ENCODE results near the gene COBL.

The COBL gene

GRCh38 chr7:51189777-51190176 is 126.8 kb downstream of the COBL start:
- DNase-seq (ENCODE audit: low read depth) = no peak

- DNase-seq (ENCODE audit: low read depth) = no peak
Observed at GRCh38 chr7:51188987-51189386, 127.6 kb downstream of the COBL start.

DNA sequence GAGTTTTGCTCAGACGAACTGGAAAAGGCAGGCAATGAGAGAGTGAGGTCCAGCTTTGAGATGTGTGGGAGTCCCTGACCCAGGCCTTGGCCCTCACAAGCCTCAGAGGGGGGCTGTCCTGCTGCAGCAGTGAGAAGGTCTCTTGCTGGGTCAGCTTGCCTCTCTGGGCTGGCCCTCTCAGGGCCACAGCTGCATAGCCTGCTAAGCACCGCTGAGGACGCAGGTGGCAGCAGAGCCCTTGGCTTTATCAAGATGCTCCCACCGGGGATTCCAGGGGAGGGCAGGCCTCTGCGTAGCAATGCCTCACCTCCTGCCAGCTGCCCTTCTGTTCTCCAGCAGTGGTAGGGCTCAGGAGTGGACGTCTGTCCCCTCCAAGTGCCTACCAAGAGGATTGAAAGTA is 128.7 kb downstream of the COBL start:
- no peak for DNase-seq (ENCODE audit: low read depth)

- DNase-seq (ENCODE audit: low read depth) = no peak
Observed at GRCh38 chr7:51186531-51186930, 130.1 kb downstream of the COBL start.

DNA sequence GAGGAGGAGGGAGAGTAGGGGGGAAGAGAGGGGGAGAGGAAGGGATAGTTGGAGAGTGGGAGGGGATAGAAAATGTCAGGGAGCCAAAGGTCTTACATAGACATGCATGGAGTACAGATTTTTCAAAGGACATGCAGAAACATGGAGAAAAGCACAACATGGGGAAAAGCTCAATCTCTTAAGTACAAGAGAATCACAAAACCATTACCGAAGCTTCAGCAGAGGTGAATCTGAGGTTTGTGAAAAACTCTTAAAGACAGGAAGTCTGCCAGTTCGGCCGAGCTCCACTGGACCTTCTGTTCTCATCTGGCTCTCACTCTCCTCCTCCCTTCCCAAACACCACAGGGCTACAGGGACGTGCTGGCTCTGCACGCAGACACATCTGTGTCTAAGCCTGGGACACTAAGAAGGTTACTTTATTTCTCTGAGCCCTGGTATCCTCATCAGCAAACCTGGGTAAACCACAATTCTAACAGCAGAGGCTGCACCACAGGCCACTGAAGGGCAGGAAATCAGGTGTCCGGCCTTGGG is 133.9 kb downstream of the COBL start:
- no peak for DNase-seq (ENCODE audit: low read depth)

- DNase-seq (ENCODE audit: low read depth) = no peak
Observed at GRCh38 chr7:51180092-51180491, 136.5 kb downstream of the COBL start.

GRCh38 chr7:51175992-51176388 is 140.6 kb downstream of the COBL start:
- DNase-seq (ENCODE audit: low read depth) = no peak

DNA sequence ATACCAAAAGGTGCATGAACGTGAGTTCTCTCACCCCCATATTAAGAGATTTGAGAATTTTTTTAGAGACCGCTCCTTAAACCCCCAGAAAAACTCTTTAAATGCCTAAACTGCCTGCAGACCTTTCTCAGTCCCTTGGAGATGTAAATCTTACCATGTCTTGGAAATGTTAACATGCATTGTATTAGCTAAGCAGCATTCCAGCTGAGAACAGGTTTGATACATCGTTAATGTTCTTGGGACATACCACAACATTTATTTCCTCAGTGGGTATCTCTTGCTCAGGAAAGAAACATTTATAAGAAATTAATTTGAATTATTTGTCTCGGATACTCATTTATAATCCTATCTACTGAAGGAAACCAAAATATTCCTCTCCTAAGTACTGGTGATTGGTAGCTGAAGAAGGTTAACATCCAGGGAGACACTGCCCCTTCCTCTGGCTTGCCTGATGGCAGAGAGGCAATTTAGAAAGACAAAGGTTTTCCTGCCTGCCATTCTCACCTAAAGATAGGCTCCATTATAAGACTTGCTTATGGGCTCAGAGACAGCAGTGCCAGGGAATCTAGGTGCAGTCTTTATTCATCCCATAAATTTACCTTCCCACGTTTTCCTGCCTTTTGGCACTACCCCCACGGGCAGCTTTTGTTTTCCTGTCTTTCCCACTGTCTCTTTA is 141.2 kb downstream of the COBL start:
- no peak for DNase-seq (ENCODE audit: low read depth)

- no peak for DNase-seq (ENCODE audit: low read depth)
Observed at GRCh38 chr7:51165337-51165736, 151.3 kb downstream of the COBL start.

GRCh38 chr7:51162724-51163329 is 153.8 kb downstream of the COBL start:
- peak; percentile 64 for DNase-seq (ENCODE audit: low read depth)

- no peak for DNase-seq (ENCODE audit: low read depth)
Observed at GRCh38 chr7:51161937-51162336, 154.7 kb downstream of the COBL start.

GRCh38 chr7:51160990-51161615 is 155.5 kb downstream of the COBL start:
- peak; percentile 35 for DNase-seq (ENCODE audit: low read depth)

- no peak for DNase-seq (ENCODE audit: low read depth)
Observed at GRCh38 chr7:51160411-51160810, 156.2 kb downstream of the COBL start.

DNA sequence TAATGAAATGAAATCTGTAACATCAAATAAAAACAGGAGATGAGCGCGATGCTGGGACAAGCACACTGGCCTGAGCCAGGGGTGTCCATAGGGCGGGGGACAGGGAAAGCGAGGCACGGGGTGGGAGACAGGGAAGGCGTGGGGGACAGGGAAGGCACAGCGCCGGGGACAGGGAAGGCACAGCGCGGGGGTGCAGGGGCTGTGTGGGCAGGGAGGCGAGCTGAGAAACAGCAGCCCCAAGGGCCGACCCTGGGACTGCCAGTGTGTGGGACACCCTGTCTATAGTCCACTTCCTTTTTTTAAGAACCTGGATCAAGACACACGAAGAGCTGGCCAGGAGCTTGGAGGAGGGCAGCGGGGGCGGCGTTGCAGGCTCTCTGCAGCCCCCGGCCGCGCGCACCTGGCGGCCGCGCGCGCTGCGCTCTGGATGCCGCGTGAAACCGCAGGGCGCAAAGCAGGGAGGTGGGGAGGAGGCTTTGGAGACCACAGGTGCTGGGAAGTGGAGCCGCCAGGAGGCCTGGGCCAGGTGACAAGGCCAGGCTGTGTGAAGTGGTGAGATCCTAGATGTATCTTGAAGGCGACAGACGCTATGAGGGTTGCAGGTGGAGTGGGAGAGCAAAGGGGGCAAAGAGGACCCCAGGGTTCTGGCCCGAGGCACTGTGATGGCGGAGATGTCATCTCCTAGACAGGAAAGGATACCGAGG is 157.7 kb downstream of the COBL start:
- no peak for DNase-seq (ENCODE audit: low read depth)

- no peak for DNase-seq (ENCODE audit: low read depth)
Observed at GRCh38 chr7:51158211-51158610, 158.4 kb downstream of the COBL start.

DNA sequence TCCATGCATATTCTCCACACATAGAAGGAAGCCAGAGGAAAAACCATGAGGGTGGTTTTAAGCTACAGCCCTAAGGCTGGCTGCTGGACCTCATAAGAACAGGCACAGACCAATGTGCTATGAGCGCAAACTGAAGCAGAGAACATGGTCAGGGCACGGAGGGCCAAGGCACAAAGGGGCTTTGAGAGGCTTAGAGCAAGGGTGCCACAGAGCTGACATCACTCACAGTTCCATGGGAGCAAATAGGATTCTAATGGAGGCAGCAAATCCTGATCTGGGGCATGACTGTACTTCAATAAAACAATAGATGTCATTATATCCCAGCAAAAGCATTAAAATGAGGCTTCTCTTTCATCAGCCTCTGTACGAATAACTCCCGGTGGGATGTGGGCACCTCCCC is 162.4 kb downstream of the COBL start:
- DNase-seq (ENCODE audit: low read depth) = no peak

- no peak for DNase-seq (ENCODE audit: low read depth)
Observed at GRCh38 chr7:51152706-51153200, 163.9 kb downstream of the COBL start.

- DNase-seq (ENCODE audit: low read depth) = no peak
Observed at GRCh38 chr7:51151455-51151854, 165.2 kb downstream of the COBL start.

DNA sequence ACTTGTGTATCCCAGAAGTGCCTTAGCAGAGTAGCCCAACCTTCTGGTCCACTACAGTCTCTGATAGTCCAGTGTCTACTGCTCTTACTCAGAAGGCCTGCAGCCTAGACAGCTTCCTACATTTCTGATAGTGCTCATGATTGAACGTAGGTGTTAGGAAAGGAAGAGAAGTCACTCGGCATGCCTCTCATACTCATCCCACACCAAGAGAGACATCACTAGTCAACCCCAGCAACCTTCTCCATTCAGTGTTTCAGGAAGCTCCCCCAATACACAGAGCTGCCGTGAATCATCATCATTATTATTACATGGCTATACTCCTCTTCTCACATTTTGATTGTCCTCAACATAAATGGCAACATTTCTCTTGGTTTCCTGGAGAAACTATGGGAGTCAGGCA is 166.4 kb downstream of the COBL start:
- no peak for DNase-seq (ENCODE audit: low read depth)

DNA sequence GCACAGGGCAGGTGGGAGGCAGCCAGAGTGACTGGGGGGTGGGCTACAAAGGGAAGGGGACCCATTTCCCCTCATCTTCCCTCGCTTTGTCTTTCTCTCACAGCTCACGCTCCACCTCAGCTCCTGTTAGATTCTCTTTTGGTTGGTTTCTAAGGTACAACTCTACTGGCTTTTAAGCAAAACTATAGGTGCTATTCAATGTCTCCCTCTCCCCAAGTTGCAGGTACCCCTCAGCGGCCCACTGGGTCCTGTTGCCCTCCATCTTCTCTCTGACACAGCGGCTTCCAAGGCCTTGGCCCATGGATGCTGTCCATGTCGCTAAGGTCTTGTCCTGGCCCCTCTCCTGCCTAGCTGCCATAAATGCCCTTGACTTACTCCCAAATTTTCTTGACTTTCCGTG is 168.4 kb downstream of the COBL start:
- no peak for DNase-seq (ENCODE audit: low read depth)

DNA sequence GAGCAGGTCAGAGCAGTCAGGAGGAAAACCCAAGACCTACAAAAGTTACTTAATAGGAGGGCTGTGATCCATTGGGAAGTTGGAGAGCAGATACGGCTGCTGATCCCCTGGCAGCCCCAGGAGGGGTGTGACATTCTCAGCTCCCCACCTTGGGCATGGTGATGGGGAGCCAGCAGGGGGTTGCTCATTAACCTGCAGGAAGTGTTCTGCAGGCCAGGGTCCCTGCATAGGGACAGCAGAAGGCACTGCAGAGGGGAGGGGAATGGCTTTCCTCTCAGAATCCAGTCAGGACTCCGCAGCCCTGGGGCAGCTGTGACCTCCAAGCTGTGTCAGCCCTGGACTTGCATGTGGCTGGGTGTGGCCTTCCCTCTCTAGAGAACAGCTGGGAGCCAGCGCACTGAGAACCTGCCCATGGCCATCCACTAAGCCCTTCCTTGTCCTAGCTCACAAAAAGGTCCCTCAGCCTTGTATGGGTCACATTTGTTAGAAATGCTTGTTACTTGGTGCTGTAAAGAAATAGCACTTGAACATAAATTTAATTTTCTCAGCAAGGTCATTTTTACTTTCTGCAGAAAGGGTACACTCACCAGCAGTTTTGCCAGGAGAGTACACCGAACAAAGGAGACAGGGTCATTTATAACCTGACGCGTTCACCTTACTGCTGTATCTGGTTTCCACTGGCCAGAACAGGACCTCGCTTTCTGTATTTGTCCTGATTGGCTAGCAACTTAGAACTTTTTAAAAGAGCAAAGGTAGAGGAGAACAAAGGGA is 169.6 kb downstream of the COBL start:
- DNase-seq (ENCODE audit: low read depth) = no peak

DNA sequence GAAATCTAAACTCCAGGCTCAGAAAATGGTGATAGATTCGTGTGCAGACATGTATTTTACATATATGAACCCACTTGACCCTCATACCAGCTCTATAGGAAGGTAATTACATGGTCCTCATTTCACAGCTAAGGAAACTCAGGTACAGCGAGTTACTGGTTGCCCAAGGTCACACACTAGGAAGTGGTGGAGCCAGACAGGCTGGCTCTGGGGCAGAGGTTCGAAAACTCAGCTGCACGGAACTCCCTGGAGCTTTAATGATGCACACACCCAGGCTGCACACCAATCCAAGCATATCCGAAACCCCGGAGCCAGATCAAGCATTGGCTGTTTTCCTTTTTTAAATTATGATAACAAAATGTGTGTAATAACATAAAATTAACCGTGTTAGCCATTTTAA is 172.4 kb downstream of the COBL start:
- DNase-seq (ENCODE audit: low read depth) = no peak
